Loucy (cell line): ENCODE measurements around the gene GGT5.

ENCODE experiments used
- H2AFZ ChIP-seq: fragments of 200-600 bp; sonication (generic); 2 replicates; pipeline ENCODE4 v1.6.0; 2016; ENCODE audit warnings: antibody characterized with exemption, mild to moderate bottlenecking, low read length, moderate library complexity
- H3F3A ChIP-seq: fragments of 200-600 bp; 2 replicates; pipeline ENCODE4 v1.6.0; 2016; ENCODE audit warnings: antibody characterized with exemption, low read depth, mild to moderate bottlenecking
- H3K27me3 ChIP-seq: fragments of 200-600 bp; sonication (generic); 2 replicates; pipeline ENCODE4 v1.6.1; 2014; ENCODE audit warnings: low read length, mild to moderate bottlenecking; ENCODE audit not compliant: insufficient read depth, poor library complexity, severe bottlenecking
- H3K36me3 ChIP-seq: fragments of 200-600 bp; sonication (generic); 2 replicates; pipeline ENCODE4 v1.6.1; 2016; ENCODE audit warnings: low read length; ENCODE audit not compliant: insufficient read depth
- H3K4me1 ChIP-seq: fragments of 200-600 bp; sonication (generic); 2 replicates; pipeline ENCODE4 v1.5.1; 2014; ENCODE audit warnings: low read length, mild to moderate bottlenecking; ENCODE audit not compliant: insufficient read depth, poor library complexity, severe bottlenecking
- H3K4me2 ChIP-seq: fragments of 200-600 bp; sonication (generic); 2 replicates; pipeline ENCODE4 v1.6.0; 2014; ENCODE audit warnings: antibody characterized with exemption, low read length, low read depth, mild to moderate bottlenecking; ENCODE audit not compliant: poor library complexity, severe bottlenecking
- H3K4me3 ChIP-seq: fragments of 200-600 bp; sonication (generic); 2 replicates; pipeline ENCODE4 v1.5.1; 2014; ENCODE audit warnings: low read length, mild to moderate bottlenecking, mixed read lengths; ENCODE audit not compliant: poor library complexity, severe bottlenecking
- H3K79me2 ChIP-seq: fragments of 200-600 bp; sonication (generic); 2 replicates; pipeline ENCODE4 v1.6.1; 2014; ENCODE audit warnings: low read length; ENCODE audit not compliant: insufficient read depth
- H3K9ac ChIP-seq: fragments of 200-600 bp; sonication (generic); 2 replicates; pipeline ENCODE4 v1.6.0; 2014; ENCODE audit warnings: mild to moderate bottlenecking, low read depth, low read length, moderate library complexity; ENCODE audit not compliant: poor library complexity, severe bottlenecking
- H3K9me2 ChIP-seq: fragments of 200-600 bp; sonication (generic); replicated peaks from 2 replicates; pipeline ENCODE4 v1.6.1; 2016; ENCODE audit warnings: low read depth, low read length, mixed read lengths
- H3K9me3 ChIP-seq: fragments of 200-600 bp; sonication (generic); 2 replicates; pipeline ENCODE4 v1.6.1; 2014; ENCODE audit warnings: mild to moderate bottlenecking, antibody characterized with exemption, low read length, low read depth; ENCODE audit not compliant: insufficient read depth
- H4K20me1 ChIP-seq: fragments of 200-600 bp; sonication (generic); 2 replicates; pipeline ENCODE4 v1.6.0; 2014; ENCODE audit warnings: antibody characterized with exemption, low read length, mild to moderate bottlenecking; ENCODE audit not compliant: insufficient read depth, poor library complexity, severe bottlenecking
- EZH2phosphoT487 ChIP-seq: fragments of 200-600 bp; IDR thresholded peaks from 2 replicates; pipeline ENCODE4 v1.6.1; 2018; ENCODE audit warnings: antibody characterized with exemption, mild to moderate bottlenecking, moderate library complexity, borderline replicate concordance
- TF ChIP-seq, protein P1 (sequence below): fragments of 200-600 bp; sonication (generic); conservative IDR thresholded peaks from 2 replicates; pipeline ENCODE4 v1.5.1; 2014; ENCODE audit warnings: mild to moderate bottlenecking, antibody characterized with exemption, low read length

GGT5 gene

DNA sequence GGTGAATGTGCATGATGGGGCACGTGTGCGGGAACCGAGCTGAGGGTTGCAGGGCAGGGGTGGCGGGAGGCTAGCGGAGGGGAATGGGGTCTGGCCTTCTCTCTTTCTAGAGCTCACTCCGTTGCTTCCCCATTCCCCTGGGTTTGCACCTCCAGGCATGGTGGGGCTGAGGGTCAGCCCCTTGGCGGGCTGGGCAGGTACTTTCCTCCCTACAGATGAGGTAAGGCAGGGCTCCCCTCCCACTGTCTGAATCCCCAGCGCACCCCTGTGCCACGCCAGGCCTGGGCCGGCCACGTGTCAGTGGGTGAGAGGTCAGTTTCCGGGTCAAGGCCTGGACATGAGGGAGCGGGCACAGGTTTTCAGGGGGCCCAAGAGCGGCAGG, 54.7 kb downstream of the GGT5 start:
- Histone ChIP-seq H3K36me3 (no peaks in the 10 kb centered on the region), H3K4me1 (no peaks in the 10 kb centered on the region), H3K9me3 (no peaks in the 10 kb centered on the region), H3K9me2 (no peaks in the 10 kb centered on the region), H4K20me1 (no peaks in the 10 kb centered on the region), H3K27me3 (no peaks in the 10 kb centered on the region), H3K79me2 (no peaks in the 10 kb centered on the region), H3K4me2 (no peak overlapping the region), H3K4me3 (no peak overlapping the region), H2AFZ (no peak overlapping the region), H3F3A (no peaks in the 10 kb centered on the region), H3K9ac (no peak overlapping the region)
- TF ChIP-seq, protein P1, sequence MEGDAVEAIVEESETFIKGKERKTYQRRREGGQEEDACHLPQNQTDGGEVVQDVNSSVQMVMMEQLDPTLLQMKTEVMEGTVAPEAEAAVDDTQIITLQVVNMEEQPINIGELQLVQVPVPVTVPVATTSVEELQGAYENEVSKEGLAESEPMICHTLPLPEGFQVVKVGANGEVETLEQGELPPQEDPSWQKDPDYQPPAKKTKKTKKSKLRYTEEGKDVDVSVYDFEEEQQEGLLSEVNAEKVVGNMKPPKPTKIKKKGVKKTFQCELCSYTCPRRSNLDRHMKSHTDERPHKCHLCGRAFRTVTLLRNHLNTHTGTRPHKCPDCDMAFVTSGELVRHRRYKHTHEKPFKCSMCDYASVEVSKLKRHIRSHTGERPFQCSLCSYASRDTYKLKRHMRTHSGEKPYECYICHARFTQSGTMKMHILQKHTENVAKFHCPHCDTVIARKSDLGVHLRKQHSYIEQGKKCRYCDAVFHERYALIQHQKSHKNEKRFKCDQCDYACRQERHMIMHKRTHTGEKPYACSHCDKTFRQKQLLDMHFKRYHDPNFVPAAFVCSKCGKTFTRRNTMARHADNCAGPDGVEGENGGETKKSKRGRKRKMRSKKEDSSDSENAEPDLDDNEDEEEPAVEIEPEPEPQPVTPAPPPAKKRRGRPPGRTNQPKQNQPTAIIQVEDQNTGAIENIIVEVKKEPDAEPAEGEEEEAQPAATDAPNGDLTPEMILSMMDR: no peak
- no peak for TF ChIP-seq EZH2phosphoT487

DNA sequence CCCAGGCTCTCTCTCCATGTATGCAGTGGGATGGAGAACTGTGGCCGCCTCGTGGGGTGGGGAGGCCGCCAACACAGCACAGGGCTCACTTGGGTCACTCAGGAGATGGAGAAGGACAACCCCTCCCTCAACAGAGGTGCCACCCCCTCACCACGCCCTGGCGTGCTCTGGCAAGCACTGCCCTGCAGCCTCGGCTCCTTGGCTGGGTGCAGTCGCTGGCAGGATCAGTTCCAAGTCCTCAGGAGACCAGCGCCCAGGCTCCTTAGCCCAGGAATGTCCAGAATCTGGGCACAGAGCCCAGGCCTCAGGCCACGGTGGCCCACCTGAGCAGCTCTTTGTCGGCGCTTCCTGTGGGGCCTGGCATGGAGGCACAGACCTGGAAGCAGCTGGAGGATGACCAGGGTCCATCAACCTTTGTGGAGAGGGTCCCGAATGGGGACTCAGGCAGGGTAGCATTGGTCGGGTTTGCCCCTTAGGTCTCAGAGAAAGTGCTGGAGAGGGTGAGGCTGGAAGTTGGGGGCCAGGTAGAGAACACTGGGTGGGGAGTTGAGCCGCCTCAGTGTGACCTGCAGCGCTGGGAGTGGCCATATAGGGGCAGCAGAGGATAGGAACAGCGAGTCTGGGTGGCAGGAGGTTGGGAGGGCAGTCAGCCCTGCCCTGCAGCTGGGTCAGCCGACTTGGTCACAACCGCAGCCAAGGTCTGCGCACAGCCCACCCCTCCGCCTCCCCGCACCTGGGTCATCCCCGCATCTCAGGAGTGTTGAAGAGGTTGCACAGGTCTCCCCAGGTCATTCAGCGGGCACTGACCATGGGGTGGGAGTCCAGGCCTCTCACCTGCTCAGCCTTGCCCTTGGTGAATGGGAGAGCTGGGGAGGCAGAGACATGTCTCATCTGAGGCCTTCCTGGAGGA, 55.4 kb downstream of the GGT5 start:
- no peaks in the 10 kb centered on the region for H3K4me1 ChIP-seq
- H4K20me1 ChIP-seq: no peaks in the 10 kb centered on the region
- TF ChIP-seq EZH2phosphoT487: no peak
- TF ChIP-seq, protein P1: peak; percentile 97
- no peaks in the 10 kb centered on the region for H3K9me3 ChIP-seq
- no peak overlapping the region for H3K4me2 ChIP-seq
- no peak overlapping the region for H3K9ac ChIP-seq
- H3K79me2 ChIP-seq: no peaks in the 10 kb centered on the region
- H3F3A ChIP-seq: no peaks in the 10 kb centered on the region
- no peaks in the 10 kb centered on the region for H3K27me3 ChIP-seq
- H3K4me3 ChIP-seq: no peak overlapping the region
- no peaks in the 10 kb centered on the region for H3K9me2 ChIP-seq
- H2AFZ ChIP-seq: peak overlapping the region; percentile 67; the same call in 1 of the 2 replicates
- no peaks in the 10 kb centered on the region for H3K36me3 ChIP-seq

DNA sequence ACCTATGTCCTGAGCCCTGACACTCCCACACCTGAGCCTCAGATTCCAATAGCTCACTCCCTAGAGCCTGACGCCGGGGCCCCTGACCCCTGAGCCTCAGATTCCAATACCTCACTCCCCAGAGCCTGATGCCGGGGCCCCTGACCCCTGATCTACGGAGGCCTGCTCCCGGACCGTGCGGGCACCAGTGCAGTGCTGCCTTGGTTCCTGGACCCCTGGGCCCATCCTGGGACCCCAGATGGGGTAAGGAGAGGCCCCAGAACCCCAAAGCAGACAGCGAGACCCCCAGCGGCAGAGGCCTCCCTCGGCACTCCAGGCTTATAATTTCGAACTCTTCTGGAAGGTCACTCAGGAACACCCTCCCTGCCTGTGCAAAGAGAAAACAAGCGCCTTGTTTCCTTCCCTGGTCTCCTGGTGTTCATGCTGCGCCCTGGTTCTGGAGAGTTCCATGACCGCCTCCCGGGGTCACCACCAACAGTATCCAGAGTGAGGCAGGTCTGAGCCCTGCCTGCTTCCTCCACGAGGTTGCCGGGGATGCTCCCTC, 56.1 kb downstream of the GGT5 start:
- TF ChIP-seq, protein P1: no peak
- no peak for TF ChIP-seq EZH2phosphoT487
- Histone ChIP-seq H3K4me2 (no peak overlapping the region), H3K9me2 (no peaks in the 10 kb centered on the region), H3K36me3 (no peaks in the 10 kb centered on the region), H3F3A (no peaks in the 10 kb centered on the region), H3K9ac (no peak overlapping the region), H4K20me1 (no peaks in the 10 kb centered on the region), H3K4me1 (no peaks in the 10 kb centered on the region), H3K4me3 (no peak overlapping the region), H3K79me2 (no peaks in the 10 kb centered on the region), H2AFZ (no peak overlapping the region), H3K9me3 (no peaks in the 10 kb centered on the region), H3K27me3 (no peaks in the 10 kb centered on the region)
